Measurements from ENCODE around the gene PHB1.
A peak's percentile ranks its signal among the peaks of the same experiment; 100 is the strongest.
"Not testable (repeated sequence)": the region's sequence is repeated elsewhere in the genome, so short reads cannot be mapped to it uniquely, and the experiment has no call there.

The PHB1 gene

DNA sequence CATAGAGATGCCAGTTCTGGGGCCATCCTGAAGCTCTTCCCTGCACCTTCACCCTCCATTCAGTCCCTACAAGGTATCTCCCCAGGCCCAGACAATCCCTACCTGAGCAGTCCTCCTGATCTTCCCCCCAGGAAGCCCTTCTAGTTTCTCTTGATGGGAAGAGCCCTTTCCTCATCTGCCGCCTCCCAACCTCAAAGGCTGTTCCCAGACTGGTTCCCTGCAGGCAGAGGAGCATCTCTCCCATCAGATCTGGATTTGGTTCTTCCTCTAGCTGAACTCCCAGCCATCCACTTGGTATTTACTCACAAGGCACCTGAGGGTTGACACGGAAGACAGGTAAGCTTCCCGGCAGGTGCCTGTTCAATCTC lies 24.6 kb upstream of the PHB1 start:
- DNase-seq: no peak

DNA sequence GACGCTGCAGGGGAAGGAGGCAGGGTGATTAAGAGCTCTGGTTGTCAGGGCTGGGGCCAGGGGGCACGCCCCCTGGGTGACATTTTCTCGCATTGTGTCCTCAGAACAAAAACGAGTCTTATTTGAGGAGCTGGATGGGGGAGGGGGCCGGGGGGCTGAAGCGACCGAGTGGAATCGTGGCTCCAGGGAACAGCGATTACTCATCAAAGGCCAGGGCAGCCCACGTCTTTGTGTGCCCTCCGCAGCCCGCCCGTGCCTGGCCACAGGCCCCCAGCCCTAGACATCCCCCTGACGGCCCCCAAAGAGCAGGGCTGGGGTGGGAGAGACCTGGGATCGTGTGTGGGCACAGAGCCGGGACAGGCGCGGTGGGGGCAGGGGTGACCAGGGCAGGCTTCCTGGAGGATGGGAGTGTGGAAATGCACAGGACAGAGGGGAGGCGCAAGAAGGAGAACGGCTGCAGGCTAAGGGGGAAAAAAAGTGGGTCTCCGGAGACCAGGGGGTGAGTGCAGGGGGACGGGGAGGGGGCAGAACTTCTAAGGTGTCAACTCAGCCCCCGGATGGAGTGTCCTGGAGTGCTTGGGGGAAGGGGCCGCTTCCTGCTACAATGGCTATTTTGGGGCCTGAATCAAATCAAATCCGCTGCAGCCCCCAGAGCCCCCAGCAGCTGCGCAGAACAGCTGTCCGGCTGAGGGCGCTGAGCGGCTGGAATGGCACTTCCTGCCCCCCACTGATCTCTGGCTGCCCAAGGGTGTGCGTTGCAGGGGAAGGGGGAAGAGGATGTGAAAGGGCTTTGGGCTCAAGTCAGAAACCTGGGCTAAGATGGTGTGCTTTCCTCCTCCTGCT lies 24.0 kb upstream of the PHB1 start:
- peak in 1 of 3 experiments; percentile 5 for DNase-seq

DNA sequence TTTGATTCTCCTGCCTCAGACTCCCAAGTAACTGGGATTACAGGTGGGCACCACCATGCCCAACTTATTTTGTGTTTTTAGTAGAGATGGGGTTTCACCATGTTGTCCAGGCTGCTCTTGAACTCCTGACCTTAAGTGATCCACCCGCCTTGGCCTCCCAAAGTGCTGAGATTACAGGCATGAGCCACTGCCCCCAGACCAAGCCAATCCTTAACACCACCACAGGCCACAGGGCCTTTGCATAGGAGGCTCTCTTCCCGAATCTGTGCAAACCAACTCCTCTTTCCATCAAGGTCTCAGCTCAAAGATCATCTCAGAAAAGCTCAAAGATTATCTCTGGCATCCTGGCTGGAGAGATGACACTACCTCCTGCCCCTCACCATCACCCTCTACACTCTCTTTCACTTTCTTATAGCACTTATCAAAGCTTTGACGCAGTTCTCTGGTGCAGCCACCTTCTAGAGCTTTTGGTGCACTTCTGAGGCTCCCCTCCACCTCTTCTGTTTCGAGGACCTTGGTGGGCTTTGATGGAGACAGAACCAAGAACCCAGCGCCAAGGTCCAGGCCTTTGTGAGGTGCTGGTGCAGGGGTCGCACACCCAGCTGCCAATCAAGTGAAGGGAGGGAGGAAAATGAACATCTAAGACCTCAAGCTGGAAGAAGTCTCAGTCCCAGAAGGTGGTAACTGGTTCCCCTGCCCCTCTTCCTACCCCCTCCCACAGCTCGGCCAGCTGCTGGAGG lies 23.2 kb upstream of the PHB1 start:
- DNase-seq: no peak

DNA sequence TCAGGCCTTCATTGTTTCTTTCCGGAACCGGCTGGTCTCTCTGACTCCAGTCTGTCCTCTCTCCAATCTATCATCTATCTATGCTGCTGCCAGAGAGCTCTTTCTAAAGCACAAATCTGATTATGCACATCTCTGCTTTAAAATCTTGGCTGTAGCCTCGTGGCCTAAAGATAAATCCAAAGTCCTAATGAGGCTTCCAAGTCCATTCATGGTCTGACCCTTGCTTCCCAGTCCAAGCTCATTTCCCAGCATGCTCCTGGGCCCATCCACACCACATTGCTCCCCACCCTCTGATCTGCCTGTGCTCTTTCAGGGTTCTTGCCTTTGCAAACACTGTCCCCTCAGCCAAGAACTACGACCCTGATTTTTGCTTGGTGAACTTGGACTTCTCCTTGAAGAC lies 21.5 kb upstream of the PHB1 start:
- DNase-seq: no peak

DNA sequence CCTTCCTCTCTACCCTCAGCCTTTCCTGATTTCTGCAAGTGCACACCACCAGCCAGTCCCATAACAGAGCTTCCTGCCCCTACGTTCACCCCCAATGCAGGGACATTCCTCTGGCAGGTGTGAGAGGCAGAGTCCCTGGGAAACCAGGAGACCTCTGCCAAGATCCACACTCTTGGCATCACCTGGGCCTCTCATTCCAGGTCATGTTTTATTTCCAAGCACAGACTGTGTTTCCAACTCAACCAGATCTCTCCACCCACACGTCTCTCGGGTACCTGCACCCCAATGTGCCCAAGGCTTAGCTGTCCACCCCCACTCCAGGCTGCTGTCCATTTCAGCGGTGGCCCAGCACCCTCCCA lies 21.0 kb upstream of the PHB1 start:
- no peak for DNase-seq

DNA sequence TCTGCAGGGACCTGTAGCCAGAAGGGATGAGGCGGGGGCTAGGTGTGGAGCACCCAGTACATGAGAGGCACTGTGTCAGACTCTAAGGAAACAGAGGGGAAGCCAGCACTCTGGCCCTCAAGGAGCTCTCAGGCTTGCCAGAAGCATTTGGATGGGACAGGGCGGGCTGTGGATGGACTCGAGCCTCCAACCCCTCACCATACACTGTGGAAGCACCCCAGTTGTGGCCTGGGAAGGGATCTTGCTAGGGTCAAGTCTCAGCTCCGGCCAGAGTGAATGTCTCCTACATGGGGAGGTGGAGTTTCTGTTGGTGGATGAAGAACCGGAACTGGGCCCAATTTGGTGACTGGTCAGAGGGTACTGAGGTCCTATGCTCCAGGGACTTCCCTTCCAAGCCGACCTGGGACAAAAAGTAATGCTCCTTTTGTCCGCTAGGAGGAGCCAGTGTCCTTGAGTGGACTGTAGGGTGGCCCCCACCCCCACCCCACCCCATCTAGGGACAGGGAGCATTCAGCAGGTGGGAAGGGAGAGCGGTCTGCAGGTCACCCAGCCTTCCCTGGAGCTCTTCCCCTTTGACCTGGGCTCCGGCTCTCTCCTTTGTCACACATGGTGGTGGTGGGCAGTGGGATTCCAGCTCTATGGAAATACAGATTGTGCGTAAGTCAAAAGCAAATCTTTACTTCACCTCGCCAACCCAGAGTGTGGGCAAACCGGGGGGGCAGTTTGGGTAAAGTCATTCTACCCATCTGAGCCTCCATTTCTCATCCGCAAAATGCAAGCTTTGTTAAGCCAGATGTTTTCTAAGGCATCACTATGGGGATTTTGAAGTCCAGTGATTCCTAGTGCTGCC lies 20.4 kb upstream of the PHB1 start:
- peak; percentile 8 to 34 (median 30) for DNase-seq

DNA sequence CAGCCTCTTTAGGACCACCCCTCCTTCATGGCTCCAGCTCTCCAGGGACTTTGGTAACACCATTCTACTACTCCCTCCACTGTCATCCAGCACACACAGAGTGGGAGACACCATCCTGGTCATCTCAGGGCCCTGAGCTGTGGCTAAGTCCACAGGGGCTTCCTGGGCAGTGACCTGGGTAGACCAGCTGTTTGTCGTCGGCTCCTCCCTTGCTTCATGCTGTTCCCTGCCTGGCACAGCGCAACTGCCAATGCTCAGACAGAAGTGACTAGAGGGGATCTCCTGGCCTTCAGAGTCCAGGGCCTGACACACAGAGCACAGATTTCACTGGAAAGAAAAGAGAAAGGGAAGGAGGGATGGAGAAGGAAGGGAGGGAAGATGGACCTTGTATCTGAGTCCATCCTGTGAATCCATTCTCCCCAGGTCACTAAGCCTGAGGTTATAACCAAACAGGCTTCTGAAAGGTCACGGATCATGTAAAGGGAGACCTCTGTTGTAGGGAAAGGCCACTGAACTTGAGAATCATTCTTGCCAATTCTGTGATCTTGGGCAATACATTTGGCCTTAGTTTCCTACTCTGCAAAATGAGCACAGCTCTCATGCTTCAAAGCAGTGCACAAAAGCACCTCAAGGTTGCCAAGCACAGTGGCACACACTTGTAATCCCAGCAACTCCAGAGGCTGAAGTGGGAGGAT lies 18.5 kb upstream of the PHB1 start:
- no peak for DNase-seq

DNA sequence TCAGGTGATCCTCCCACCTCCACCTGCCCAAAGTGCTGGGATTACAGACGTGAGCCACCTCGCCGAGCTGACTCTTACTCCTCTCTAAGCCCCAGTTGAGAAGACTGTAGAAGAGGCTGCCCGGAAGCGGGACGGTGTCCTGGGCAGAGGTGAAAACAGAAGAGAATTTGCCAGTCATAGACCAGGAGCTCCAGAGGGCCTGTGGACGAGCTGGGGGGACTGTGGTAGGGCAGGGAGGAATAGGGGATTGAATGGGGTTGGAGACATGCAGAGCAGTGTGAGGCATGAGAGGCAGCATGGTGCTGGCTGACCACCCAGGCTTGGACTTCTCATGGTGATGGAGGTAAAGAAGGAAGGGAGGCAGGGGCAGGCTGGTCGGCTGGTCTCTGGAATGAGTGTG lies 17.1 kb upstream of the PHB1 start:
- no peak for DNase-seq

DNA sequence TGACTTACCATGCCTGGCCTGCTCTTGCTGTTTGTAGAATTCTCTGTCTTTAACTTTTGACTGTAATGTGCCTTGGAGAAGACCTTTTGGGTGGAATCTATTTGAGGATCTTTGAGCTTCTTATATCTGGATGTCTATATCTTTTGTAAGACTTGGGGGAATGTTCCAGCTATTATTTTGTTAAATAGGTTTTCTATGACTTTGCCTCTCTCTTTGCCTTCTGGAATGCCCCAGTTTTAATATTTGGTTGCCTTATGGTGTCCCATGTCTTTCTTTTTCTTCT lies 10.3 kb upstream of the PHB1 start:
- no peak for DNase-seq

DNA sequence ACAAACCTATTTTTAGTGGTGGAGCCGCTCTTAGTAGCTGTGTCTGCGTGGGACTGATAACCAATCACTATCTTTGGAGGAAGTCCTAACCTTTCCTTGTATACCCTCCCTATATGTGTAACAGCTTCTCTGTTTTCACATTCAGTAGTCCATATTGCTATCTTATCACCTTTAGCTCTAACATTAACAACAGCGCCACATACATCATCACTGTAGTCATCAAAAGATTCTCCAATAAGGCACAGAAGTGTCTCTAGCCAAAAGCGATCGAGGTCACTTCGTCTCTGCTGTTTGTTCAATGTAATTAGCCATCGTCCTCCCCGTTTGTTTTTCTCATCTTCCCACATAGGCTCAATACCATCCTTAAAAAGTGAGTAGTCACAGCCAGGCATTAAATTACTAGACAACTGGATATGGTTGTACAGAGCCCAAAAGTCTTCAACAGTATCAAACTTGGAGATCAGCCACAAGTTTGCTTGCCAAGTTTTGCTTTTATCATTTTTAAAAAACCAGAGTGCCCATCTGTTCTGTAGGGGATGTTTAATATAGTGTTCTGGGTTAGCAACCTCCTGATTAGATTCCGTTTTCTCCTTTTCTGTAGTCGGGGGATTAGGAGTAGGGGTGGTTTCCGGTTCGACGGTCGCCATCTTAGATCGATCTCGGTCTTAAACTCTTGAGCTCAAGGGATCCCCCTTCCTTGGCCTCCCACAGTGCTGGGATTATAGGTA lies 9.8 kb upstream of the PHB1 start:
- DNase-seq: not testable (repeated sequence)

DNA sequence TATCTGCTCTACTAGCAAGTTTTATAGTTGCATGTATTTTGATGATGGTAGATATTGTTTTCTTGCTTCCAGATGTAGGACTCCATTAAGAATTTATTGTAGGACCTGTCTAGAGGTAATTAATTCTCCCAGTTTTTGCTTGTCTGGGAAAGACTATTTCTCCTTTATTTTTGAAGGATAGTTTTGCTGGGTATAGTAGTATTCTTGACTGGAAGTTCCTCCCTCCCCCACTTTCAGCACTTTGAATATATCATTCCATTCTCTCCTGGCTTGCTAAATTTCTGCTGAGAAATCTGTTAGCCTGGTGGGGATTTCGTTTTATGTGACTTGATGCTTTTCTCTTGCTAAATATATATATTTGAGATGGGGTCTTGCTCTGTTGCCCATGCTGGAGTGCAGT lies 8.0 kb upstream of the PHB1 start:
- no peak for DNase-seq

DNA sequence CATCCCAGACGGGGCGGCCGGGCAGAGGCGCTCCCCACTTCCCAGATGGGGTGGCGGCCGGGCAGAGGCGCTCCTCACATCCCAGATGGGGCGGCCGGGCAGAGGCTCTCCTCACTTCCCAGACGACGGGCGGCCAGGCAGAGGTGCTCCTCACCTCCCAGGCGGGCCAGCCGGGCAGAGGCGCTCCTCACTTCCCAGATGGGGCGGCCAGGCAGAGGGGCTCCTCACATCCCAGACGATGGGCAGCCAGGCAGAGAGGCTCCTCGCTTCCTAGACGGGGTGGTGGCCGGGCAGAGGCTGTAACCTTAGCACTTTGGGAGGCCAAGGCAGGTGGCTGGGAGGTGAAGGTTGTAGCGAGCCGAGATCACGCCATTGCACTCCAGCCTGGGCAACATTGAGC lies 5.1 kb upstream of the PHB1 start:
- not testable (repeated sequence) for DNase-seq

DNA sequence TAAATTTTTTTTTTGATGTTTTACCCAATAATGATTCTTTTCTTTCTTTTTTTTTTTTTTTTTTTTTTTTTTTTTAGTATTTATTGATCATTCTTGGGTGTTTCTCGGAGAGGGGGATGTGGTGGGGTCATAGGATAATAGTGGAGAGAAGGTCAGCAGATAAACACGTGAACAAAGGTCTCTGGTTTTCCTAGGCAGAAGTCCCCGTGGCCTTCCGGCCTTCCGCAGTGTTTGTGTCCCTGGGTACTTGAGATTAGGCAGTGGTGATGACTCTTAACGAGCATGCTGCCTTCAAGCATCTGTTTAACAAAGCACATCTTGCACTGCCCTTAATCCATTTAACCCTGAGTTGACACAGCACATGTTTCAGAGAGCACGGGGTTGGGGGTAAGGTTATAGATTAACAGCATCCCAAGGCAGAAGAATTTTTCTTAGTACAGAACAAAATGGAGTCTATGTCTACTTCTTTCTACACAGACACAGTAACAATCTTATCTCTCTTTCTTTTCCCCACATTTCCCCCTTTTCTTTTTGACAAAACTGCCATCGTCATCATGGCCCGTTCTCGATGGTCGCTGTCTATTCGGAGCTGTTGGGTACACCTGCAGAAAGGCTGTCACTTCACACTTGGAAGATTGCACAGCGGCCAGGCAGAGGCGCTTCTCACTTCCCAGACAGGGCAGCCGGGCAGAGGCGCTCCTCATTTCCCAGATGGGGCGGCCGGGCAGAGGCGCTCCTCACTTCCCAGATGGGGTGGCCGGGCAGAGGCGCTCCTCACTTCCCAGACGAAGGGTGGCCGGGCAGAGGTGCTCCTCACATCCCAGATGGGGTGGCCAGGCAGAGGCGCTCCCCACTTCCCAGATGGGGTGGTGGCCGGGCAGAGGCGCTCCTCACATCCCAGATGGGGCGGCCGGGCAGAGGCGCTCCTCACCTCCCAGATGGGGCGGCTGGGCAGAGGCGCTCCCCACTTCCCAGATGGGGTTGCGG lies 4.4 kb upstream of the PHB1 start:
- DNase-seq: not testable (repeated sequence)

DNA sequence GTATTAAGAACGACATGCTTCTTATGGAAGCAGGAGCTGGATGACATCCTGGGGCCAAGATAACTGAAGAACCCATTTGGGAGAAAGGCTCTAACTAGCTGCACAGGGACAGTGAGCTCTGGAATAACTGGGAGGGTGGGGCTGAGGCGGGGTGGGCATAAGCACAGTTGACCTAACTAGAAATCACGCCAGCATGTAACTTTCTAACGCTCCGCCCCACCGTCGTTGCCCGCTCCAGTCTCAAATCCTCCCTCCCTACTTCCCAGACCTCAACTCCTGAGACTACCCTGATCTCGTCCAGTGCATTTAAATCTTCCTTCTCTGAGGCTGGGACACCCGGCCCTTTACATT lies 436 bp downstream of the PHB1 start:
- no peak for DNase-seq

DNA sequence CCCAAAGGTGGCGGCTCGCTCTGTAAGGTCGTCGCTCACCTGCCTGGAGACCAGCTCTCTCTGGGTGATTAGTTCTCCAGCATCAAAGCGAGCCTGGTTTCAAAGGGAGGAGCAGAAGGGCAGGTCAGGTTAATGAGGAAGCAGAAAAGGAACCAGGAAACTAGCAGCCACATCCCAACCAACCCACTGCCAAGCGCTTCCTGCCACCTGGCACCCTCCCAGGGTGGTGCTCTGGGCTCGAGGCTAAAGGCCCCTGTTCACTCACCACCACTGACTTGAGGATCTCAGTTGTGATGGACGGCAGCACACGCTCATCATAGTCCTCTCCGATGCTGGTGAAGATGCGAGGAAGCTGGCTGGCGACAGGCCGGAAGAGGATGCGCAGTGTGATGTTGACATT lies 5.6 kb downstream of the PHB1 start:
- no peak for DNase-seq

DNA sequence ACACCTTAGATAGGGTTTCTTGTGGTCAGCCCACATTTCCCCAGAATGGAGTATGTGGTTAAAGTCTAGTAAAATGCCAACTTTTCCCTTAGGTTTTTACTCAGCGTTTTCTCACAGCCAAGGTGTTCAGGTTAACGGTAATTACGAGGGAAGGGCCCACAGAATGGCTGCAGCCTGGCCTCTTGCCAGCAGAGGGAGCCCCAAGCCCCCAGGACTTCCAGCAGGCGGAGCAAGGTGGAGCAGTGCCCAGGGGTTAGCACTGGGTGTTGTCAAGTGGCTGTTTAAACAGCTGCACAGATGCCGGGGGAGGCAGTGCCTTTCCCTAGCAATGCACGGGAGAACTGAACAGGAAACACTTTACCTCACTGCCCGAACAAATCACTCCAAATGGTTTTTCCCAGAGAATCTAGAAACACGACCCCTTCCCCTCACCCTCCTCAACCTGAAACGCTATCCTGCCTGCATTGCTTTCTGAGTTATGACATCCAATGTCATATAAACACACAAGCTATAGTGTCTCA lies 6.6 kb downstream of the PHB1 start:
- DNase-seq: peak; percentile 81 to 94 (median 91)

DNA sequence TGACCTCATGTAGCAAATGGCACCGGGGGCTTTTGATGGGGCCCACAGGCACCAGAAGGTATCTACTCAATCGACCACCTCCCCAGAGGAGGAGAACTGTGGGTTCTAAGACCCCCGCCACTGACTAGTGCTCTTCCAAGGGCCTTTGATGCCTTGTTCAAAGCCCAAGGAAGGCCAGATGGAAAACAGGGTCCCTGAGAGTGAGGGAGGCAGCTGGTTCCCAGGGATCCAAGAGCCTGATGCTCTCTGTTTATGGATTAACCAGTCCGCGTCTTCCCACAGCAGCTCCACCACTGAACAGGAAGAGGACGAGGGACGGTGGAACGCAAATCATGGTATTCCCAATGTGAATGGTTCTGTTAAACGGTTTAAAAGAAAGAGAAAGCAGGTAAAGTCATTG lies 7.6 kb downstream of the PHB1 start:
- no peak for DNase-seq

DNA sequence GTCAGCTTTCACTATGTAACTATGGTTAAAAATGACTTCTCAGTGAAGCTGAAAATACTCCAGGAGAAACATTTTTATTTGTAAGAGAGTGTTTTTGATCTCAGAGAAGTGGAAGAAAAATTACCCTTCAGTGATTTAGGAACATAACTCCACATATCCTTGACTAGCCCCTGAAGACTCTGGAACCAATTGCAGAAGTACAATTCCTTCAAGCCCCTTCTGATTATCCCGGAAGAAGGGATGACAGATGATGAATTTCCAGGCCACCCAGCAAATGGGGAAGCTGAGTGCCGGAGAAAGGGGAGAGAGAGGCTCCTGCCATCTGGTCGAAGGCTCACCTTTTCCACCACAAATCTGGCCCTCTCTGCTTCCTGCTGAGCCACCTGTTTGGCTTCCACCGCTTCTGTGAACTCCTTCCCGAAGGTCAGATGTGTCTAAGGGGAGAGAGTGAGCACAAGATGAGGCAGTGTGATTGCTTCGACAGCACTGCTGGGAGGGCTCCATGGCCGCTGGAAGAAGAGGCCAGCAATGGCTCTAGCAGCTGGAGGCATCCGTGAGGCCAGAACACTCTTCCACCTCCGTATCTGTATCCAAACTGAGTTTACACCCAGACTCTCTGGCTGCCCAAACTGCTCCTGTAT lies 8.1 kb downstream of the PHB1 start:
- DNase-seq: no peak

DNA sequence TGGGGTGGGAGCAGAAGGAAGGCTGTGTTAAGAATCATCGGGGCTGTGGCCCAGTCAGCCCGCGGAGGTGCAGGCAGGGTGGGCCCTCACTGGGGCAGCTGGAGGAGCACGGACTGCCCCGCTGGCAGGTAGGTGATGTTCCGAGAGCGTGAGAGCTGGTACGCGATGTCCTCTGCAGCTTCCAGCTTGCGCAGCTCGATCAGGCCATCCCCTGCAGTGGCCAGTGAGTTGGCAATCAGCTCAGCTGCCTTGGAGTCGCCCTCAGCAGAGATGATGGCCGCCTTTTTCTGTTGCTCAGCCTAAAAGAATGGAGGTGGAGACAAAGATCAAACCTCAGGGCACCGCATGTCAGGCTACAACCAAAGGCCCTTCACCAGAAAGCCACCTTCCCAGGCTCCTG lies 9.8 kb downstream of the PHB1 start:
- no peak for DNase-seq

DNA sequence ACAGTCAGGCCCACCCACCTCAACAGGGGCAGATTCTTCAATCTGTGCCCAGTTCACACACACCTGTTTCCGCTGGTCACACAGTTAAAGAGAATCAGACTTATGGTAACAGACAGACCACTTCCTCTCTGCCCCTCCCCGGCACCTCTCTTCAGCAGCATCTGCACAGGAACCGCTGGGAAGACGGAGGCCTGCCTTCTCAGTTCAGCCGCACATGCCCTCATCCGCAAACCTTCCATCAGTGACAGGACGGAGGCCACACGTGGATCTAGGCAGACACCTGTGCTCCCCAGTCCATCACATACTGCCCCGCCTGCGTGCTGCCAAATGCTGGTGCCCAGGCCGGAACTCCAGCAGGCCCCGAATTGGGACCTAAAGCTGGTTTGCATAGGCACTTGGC lies 10.3 kb downstream of the PHB1 start:
- no peak for DNase-seq

Measured in NCI-H1417 (cell line).